Colonic mucosa (tissue), 4 donors: Measurements from ENCODE around the gene YIPF2. TPM values are rescaled to one million over a fixed set of nuclear protein-coding genes. Genes with fewer than 3 reads are reported as not detected.

ENCODE experiments used
- DNase-seq: peaks from one replicate; pipeline ENCODE4 v3.0.0-alpha.2; 2020
- H3K27ac ChIP-seq: fragments of 200-600 bp; one replicate; pipeline ENCODE4 v1.8.0; 2021
- H3K27me3 ChIP-seq: fragments of 200-600 bp; one replicate; pipeline ENCODE4 v1.8.0; 2021
- H3K36me3 ChIP-seq: fragments of 200-600 bp; one replicate; pipeline ENCODE4 v1.8.0; 2021
- H3K4me1 ChIP-seq: fragments of 200-600 bp; one replicate; pipeline ENCODE4 v1.8.0; 2021; ENCODE audit warnings: mild to moderate bottlenecking
- H3K4me3 ChIP-seq: fragments of 200-600 bp; one replicate; pipeline ENCODE4 v1.8.0; 2021
- H3K9ac ChIP-seq, 2 donors: one replicate each; pipeline ENCODE4 v1.7.0; 2013; ENCODE audit warnings: control low read depth in 2 of 2, low read depth in 2 of 2, low read length in 2 of 2
- H3K9me3 ChIP-seq: fragments of 200-600 bp; one replicate; pipeline ENCODE4 v1.8.0; 2021
- CTCF ChIP-seq: fragments of 200-600 bp; IDR thresholded peaks from one replicate; pipeline ENCODE4 v1.8.0; 2022; ENCODE audit warnings: antibody characterized with exemption, mild to moderate bottlenecking
- intact Hi-C: fragments of 100-400 bp; cut with DNase I; formaldehyde crosslinking; loops from one replicate; pipeline ENCODE4 v1.14.1; 2022
- total RNA-seq, 2 donors: library from RNA; stranded (reverse); fragmentation: NEBNext Ultra II Directional in 1 of 2; extraction: Animal tissue kit (Norgen Biotek cat#: 25700) in 1 of 2; gene quantifications; one replicate each; pipeline ENCODE4 v1.2.1, GENCODE V29; 2021
- donor health status: healthy.
- donor health status: DM: no; HTN: no; CAD: no.
- donor health status: DM: no; HTN: no; CAD: no.

The YIPF2 gene
- total RNA-seq, 2 donors from 2014 or later, result 64.4 to 71.3 TPM

GRCh38 chr19:10971107-10971726, 42.8 kb upstream of the YIPF2 start:
- no peak for TF ChIP-seq CTCF
- no peak overlapping the region for H3K9ac ChIP-seq
- no peaks in the 10 kb centered on the region for H3K9me3 ChIP-seq
- no peak overlapping the region for H3K4me3 ChIP-seq
- peaks cover 21% of the 10 kb centered on the region for H3K4me1 ChIP-seq
- no peak for DNase-seq
- H3K27me3 ChIP-seq, result no peaks in the 10 kb centered on the region
- H3K27ac ChIP-seq, result no peak overlapping the region
- no peaks in the 10 kb centered on the region for H3K36me3 ChIP-seq
- intact Hi-C loops, result no loop called here

GRCh38 chr19:10968527-10969135, 40.2 kb upstream of the YIPF2 start:
- DNase-seq, result peak; percentile 56
- H3K27me3 ChIP-seq, result no peaks in the 10 kb centered on the region
- no peak overlapping the region for H3K4me3 ChIP-seq
- no peaks in the 10 kb centered on the region for H3K36me3 ChIP-seq
- peaks cover 9% of the 10 kb centered on the region for H3K4me1 ChIP-seq
- no peaks in the 10 kb centered on the region for H3K9me3 ChIP-seq
- intact Hi-C loops, result no loop called here
- H3K9ac ChIP-seq, result peak overlapping the region in 1 of 2 donors; percentile 58
- no peak for TF ChIP-seq CTCF
- H3K27ac ChIP-seq, result peak overlapping the region; percentile 4

DNA sequence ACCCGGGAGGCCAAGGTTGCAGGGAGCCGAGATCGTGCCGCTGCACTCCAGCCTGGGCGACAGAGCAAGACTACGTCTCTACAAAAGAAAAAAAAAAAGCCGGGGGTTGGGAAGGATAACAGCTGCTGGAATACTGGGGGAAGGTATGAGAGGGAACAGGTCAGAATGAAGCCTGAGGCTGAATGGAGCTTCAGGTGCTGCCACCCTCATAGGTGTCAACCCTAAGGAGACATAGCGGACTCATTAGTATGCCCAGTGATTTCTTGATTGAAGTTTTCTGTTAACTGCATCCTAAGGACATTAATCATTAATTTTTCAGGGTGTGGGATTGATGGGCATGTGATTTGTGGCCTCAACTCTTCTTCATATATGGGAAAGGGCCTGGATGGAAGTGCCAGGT, 38.4 kb upstream of the YIPF2 start:
- no peak for TF ChIP-seq CTCF
- Histone ChIP-seq H3K4me1 (peaks cover 9% of the 10 kb centered on the region), H3K27me3 (no peaks in the 10 kb centered on the region), H3K9ac (no peak overlapping the region), H3K9me3 (no peaks in the 10 kb centered on the region), H3K4me3 (no peak overlapping the region), H3K36me3 (no peaks in the 10 kb centered on the region), H3K27ac (no peak overlapping the region)
- intact Hi-C loops, result no loop called here
- DNase-seq, result no peak

DNA sequence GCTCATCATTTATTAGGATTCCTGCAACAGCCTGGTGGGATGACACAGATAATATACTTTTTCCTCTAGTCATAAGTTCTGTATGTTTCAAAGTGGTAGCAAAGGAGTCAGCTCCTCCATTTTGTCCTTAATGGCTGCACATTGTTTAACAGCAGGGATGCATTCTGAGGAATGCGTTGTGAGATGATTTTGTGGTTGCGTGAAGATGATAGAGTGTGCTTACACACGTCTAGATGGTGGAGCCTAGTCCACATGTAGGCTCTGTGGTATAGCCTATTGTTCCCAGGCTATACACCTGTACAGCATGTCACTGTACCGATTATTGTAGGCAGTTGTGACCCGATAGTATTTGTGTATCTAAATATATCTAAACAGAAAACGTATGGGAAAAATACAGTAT, 37.0 kb upstream of the YIPF2 start:
- Histone ChIP-seq H3K9ac (no peak overlapping the region), H3K27me3 (no peaks in the 10 kb centered on the region), H3K27ac (no peak overlapping the region), H3K4me3 (no peak overlapping the region), H3K4me1 (peaks cover 9% of the 10 kb centered on the region), H3K36me3 (no peaks in the 10 kb centered on the region), H3K9me3 (no peaks in the 10 kb centered on the region)
- DNase-seq, result no peak
- no peak for TF ChIP-seq CTCF
- intact Hi-C loops, result no loop called here

DNA sequence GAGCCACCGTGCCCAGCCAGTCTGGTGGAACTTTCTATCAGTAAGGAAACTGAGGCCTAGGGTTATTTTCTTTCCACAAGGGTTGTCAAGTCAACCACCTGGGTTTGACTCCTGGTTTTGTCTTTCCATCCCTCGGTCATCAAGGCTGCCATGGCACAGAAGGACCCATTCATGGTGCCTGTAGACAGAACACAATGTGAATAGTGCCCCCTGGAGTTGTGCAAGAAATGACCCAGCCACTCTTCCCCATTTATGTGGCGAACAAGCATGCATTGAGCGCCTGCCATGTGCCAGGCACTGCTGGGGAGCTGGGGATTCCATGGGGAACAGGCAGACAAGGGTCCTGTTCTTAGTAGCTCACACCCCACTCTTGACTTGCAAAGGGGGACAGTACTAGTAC, 36.5 kb upstream of the YIPF2 start:
- H3K27me3 ChIP-seq, result no peaks in the 10 kb centered on the region
- intact Hi-C loops, result no loop called here
- DNase-seq, result no peak
- no peaks in the 10 kb centered on the region for H3K36me3 ChIP-seq
- H3K4me3 ChIP-seq, result no peak overlapping the region
- TF ChIP-seq CTCF, result no peak
- no peak overlapping the region for H3K9ac ChIP-seq
- H3K9me3 ChIP-seq, result no peaks in the 10 kb centered on the region
- H3K27ac ChIP-seq, result no peak overlapping the region
- peaks cover 9% of the 10 kb centered on the region for H3K4me1 ChIP-seq
